Liver (tissue), 9 donors: Measurements from ENCODE around the gene TSC22D3. TPM values are rescaled to one million over a fixed set of nuclear protein-coding genes. Genes with fewer than 3 reads are reported as not detected.

ENCODE experiments used
- DNase-seq: peaks from one replicate; pipeline ENCODE4 v3.0.0-alpha.2; 2017; ENCODE audit warnings: low spot score
- H3K27ac ChIP-seq, 2 donors: one replicate each; pipeline ENCODE4 v1.7.0; 2013; ENCODE audit warnings: inconsistent platforms in 2 of 2, low read length in 2 of 2, control low read depth in 1 of 2, low read depth in 1 of 2, mild to moderate bottlenecking in 1 of 2
- H3K27me3 ChIP-seq, 4 donors: one replicate each; pipeline versions ENCODE4 v1.6.1 to v1.7.0; 2013; ENCODE audit warnings: low read length in 3 of 4, inconsistent platforms in 1 of 4, mild to moderate bottlenecking in 1 of 4, moderate library complexity in 1 of 4; ENCODE audit not compliant: control insufficient read depth in 4 of 4, insufficient read depth in 4 of 4
- H3K36me3 ChIP-seq, 4 donors: one replicate each; pipeline versions ENCODE4 v1.6.1 to v1.7.0; 2013; ENCODE audit warnings: low read length in 3 of 4, mild to moderate bottlenecking in 3 of 4, low read depth in 1 of 4, moderate library complexity in 1 of 4; ENCODE audit not compliant: control insufficient read depth in 4 of 4, insufficient read depth in 3 of 4
- H3K4me1 ChIP-seq, 4 donors: one replicate each; pipeline versions ENCODE4 v1.6.1 to v1.7.0; 2013; ENCODE audit warnings: low read length in 3 of 4, mild to moderate bottlenecking in 3 of 4, moderate library complexity in 1 of 4; ENCODE audit not compliant: control insufficient read depth in 4 of 4, insufficient read depth in 4 of 4
- H3K4me3 ChIP-seq, 3 donors: one replicate each; pipeline versions ENCODE4 v1.6.1 to v1.7.0; 2013; ENCODE audit warnings: low read length in 3 of 3, control low read depth in 1 of 3, low read depth in 1 of 3, mild to moderate bottlenecking in 1 of 3
- H3K9ac ChIP-seq, 2 donors: one replicate each; pipeline ENCODE4 v1.7.0; 2013; ENCODE audit warnings: low read length in 2 of 2, mild to moderate bottlenecking in 2 of 2, moderate library complexity in 2 of 2, control low read depth in 1 of 2, low read depth in 1 of 2
- H3K9me3 ChIP-seq, 4 donors: one replicate each; pipeline versions ENCODE4 v1.6.1 to v1.7.0; 2013; ENCODE audit warnings: low read length in 3 of 4; ENCODE audit not compliant: control insufficient read depth in 4 of 4
- ATF3 ChIP-seq: IDR thresholded peaks from 2 replicates; pipeline ENCODE4 v1.6.1; 2016; ENCODE audit warnings: antibody characterized with exemption
- FOXA1 ChIP-seq: IDR thresholded peaks from 2 replicates; pipeline ENCODE4 v1.6.1; 2016; ENCODE audit warnings: antibody characterized with exemption
- HNF4G ChIP-seq: IDR thresholded peaks from 2 replicates; pipeline ENCODE4 v1.6.1; 2016; ENCODE audit warnings: antibody characterized with exemption
- JUND ChIP-seq, 2 donors: IDR thresholded peaks; 2 replicates each; pipeline ENCODE4 v1.6.1; 2016; ENCODE audit warnings: antibody characterized with exemption in 2 of 2
- MAX ChIP-seq: IDR thresholded peaks from 2 replicates; pipeline ENCODE4 v1.6.1; 2016; ENCODE audit warnings: antibody characterized with exemption
- NR2F2 ChIP-seq: IDR thresholded peaks from 2 replicates; pipeline ENCODE4 v1.6.1; 2016; ENCODE audit warnings: antibody characterized with exemption
- RAD21 ChIP-seq, 2 donors: IDR thresholded peaks; 2 replicates each; pipeline ENCODE4 v1.6.1; 2016; ENCODE audit warnings: antibody characterized with exemption in 2 of 2, mild to moderate bottlenecking in 2 of 2
- RXRA ChIP-seq, 2 donors: IDR thresholded peaks; 2 replicates each; pipeline ENCODE4 v1.6.1; 2017 to 2018; ENCODE audit warnings: antibody characterized with exemption in 2 of 2, mild to moderate bottlenecking in 1 of 2
- SP1 ChIP-seq: IDR thresholded peaks from 2 replicates; pipeline ENCODE4 v1.6.1; 2018; ENCODE audit warnings: antibody characterized with exemption, mild to moderate bottlenecking
- TAF1 ChIP-seq: conservative IDR thresholded peaks from 2 replicates; pipeline ENCODE4 v1.6.1; 2016; ENCODE audit warnings: antibody characterized with exemption, mild to moderate bottlenecking
- YY1 ChIP-seq: IDR thresholded peaks from 2 replicates; pipeline ENCODE4 v1.6.1; 2016; ENCODE audit warnings: antibody characterized with exemption, mild to moderate bottlenecking
- WGBS: extraction: QIAGEN DNeasy Blood & Tissue Kit; methylation state at CpG from one replicate; pipeline ENCODE4 v1.1.7; 2013; 5-methylcytosine and 5-hydroxymethylcytosine counted together
- polyA plus RNA-seq, 2 donors: library from polyadenylated mRNA; stranded (reverse) in 1 of 2; unstranded in 1 of 2; fragments of 200-250 nt in 1 of 2; fragments of >200 nt in 1 of 2; fragmentation: Nextera tagmentation in 1 of 2; extraction: Ambion mirVana in 1 of 2; gene quantifications; one replicate each; pipeline versions ENCODE4 v1.2.1 to v1.2.3, GENCODE V29; 2013 to 2015
- total RNA-seq, 2 donors: library from RNA; depleted of rRNA; stranded (reverse); fragments of >200 nt; gene quantifications; one replicate each; pipeline ENCODE4 v1.2.3, GENCODE V29; 2014
- TF ChIP-seq, protein P1 (sequence below): IDR thresholded peaks from 2 replicates; pipeline ENCODE4 v1.6.1; 2016; ENCODE audit warnings: antibody characterized with exemption, mild to moderate bottlenecking
- TF ChIP-seq, protein P2 (sequence below): fragments of 150-350 bp; IDR thresholded peaks from 2 replicates; pipeline ENCODE4 v1.5.1; 2017; ENCODE audit warnings: improper control_type of control experiment, low read depth, low read length; ENCODE audit not compliant: missing input control
- donor health status: healthy.
- donor health status: healthy.
- donor health status: healthy.
- donor health status: healthy.
- donor health status: healthy.

TSC22D3 gene
- total and polyA plus RNA-seq, 4 donors = 10.5 to 128 (median 48.1) TPM

DNA sequence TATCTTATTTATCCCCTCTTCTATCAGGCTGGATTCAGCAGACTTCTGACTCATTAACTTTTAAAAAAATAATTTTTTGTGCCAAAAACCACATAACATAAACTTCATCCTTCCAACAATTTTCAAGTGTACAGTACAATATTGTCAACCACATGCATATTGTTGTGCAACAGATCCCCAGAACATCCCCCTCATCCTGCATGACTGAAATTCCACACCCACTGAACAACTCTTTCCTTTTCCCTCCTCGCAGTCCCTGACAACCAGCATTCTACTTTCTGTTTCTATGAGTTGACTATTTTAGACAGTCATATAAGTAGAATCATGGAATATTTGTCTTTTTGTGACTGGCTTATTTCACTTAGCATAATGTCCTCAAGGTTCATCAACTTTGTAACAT, 47.9 kb upstream of the TSC22D3 start:
- Histone ChIP-seq H3K27ac (no peak overlapping the region), H3K4me1 (peaks cover 0 to 5% (median under 1%) of the 10 kb centered on the region in 4 donors), H3K9me3 (peaks cover 0 to 8% (median 2%) of the 10 kb centered on the region in 4 donors), H3K36me3 (no peaks in the 10 kb centered on the region), H3K27me3 (peaks cover 0 to 3% (median 0%) of the 10 kb centered on the region in 4 donors), H3K9ac (no peak overlapping the region), H3K4me3 (no peak overlapping the region)
- TF ChIP-seq HNF4G (no peak), TAF1 (no peak), MAX (no peak), RXRA (IDR thresholded peaks at IDR 0.05) (no peak), NR2F2 (no peak)
- TF ChIP-seq, protein P1, sequence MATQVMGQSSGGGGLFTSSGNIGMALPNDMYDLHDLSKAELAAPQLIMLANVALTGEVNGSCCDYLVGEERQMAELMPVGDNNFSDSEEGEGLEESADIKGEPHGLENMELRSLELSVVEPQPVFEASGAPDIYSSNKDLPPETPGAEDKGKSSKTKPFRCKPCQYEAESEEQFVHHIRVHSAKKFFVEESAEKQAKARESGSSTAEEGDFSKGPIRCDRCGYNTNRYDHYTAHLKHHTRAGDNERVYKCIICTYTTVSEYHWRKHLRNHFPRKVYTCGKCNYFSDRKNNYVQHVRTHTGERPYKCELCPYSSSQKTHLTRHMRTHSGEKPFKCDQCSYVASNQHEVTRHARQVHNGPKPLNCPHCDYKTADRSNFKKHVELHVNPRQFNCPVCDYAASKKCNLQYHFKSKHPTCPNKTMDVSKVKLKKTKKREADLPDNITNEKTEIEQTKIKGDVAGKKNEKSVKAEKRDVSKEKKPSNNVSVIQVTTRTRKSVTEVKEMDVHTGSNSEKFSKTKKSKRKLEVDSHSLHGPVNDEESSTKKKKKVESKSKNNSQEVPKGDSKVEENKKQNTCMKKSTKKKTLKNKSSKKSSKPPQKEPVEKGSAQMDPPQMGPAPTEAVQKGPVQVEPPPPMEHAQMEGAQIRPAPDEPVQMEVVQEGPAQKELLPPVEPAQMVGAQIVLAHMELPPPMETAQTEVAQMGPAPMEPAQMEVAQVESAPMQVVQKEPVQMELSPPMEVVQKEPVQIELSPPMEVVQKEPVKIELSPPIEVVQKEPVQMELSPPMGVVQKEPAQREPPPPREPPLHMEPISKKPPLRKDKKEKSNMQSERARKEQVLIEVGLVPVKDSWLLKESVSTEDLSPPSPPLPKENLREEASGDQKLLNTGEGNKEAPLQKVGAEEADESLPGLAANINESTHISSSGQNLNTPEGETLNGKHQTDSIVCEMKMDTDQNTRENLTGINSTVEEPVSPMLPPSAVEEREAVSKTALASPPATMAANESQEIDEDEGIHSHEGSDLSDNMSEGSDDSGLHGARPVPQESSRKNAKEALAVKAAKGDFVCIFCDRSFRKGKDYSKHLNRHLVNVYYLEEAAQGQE = no peak
- 55% methylated on average over 1 of the region's 1 CpG for WGBS
- DNase-seq = no peak

- Histone ChIP-seq H3K36me3 (no peaks in the 10 kb centered on the region), H3K9ac (no peak overlapping the region), H3K27ac (no peak overlapping the region), H3K4me3 (no peak overlapping the region), H3K9me3 (peaks cover 0 to 12% (median 2%) of the 10 kb centered on the region in 4 donors), H3K4me1 (peaks cover 0 to 5% (median 0%) of the 10 kb centered on the region in 4 donors), H3K27me3 (peaks cover 0 to 3% (median 0%) of the 10 kb centered on the region in 4 donors)
- no peak for DNase-seq
- WGBS = 89% methylated on average over 2 of the region's 2 CpGs
- TF ChIP-seq RAD21 (IDR thresholded peaks at IDR 0.05) = no peak
- TF ChIP-seq SP1 = no peak
- TF ChIP-seq YY1 = no peak
- TF ChIP-seq JUND (IDR thresholded peaks at IDR 0.05) = no peak
- no peak for TF ChIP-seq FOXA1
- no peak for TF ChIP-seq ATF3
- TF ChIP-seq, protein P1 = no peak
- TF ChIP-seq RXRA (IDR thresholded peaks at IDR 0.05) = no peak
- TF ChIP-seq, protein P2, sequence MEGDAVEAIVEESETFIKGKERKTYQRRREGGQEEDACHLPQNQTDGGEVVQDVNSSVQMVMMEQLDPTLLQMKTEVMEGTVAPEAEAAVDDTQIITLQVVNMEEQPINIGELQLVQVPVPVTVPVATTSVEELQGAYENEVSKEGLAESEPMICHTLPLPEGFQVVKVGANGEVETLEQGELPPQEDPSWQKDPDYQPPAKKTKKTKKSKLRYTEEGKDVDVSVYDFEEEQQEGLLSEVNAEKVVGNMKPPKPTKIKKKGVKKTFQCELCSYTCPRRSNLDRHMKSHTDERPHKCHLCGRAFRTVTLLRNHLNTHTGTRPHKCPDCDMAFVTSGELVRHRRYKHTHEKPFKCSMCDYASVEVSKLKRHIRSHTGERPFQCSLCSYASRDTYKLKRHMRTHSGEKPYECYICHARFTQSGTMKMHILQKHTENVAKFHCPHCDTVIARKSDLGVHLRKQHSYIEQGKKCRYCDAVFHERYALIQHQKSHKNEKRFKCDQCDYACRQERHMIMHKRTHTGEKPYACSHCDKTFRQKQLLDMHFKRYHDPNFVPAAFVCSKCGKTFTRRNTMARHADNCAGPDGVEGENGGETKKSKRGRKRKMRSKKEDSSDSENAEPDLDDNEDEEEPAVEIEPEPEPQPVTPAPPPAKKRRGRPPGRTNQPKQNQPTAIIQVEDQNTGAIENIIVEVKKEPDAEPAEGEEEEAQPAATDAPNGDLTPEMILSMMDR = no peak
These were observed 47.5 kb upstream of the TSC22D3 start for GRCh38 chrX:107823042-107823441.
